ENCODE measurements around the gene SKA3.

DNA sequence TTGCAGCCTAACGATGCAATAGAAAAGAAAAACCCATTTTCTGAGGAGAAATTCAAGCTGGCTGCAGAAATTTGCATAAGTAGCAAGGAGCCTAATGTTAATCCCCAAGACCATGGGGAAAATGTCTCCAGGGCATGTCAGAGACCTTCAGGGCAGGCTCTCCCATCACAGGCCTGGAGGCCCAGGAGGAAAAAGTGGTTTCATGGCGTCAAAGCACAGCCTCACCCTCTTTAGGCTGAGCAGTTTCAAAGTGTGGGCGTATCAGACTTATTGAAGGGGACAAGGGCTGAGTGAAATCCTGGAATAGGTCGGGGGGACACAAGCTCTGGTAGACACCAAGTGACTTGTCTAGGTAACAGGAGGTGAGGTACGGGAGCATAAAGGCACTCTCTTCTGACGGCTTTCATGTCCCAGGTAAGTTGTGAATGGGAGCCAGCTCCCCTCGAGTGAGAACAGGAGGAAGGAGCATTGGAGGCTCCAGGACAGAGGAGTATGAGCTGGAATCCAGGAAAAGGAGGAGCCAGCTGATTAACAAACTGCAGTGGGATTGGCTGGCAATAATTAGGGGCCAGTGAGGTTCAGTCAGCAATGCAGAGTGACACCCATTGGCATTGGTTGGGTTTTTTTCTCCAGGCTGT is 35.9 kb upstream of the SKA3 start:
- TF ChIP-seq, protein P1, sequence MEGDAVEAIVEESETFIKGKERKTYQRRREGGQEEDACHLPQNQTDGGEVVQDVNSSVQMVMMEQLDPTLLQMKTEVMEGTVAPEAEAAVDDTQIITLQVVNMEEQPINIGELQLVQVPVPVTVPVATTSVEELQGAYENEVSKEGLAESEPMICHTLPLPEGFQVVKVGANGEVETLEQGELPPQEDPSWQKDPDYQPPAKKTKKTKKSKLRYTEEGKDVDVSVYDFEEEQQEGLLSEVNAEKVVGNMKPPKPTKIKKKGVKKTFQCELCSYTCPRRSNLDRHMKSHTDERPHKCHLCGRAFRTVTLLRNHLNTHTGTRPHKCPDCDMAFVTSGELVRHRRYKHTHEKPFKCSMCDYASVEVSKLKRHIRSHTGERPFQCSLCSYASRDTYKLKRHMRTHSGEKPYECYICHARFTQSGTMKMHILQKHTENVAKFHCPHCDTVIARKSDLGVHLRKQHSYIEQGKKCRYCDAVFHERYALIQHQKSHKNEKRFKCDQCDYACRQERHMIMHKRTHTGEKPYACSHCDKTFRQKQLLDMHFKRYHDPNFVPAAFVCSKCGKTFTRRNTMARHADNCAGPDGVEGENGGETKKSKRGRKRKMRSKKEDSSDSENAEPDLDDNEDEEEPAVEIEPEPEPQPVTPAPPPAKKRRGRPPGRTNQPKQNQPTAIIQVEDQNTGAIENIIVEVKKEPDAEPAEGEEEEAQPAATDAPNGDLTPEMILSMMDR (IDR thresholded peaks at IDR 0.05), result no peak
- no peak for TF ChIP-seq POLR2A (IDR thresholded peaks at IDR 0.05)

All from right lobe of liver (tissue), 4 donors.